GM12878 (cell line): Measurements from ENCODE around the gene UBR3. TPM values are rescaled to one million over a fixed set of nuclear protein-coding genes. Genes with fewer than 3 reads are reported as not detected.

Experiments used
- ATF2 ChIP-seq: IDR thresholded peaks from 2 replicates; pipeline ENCODE4 v1.6.1; 2012; ENCODE audit warnings: low read length, inconsistent platforms
- BCL3 ChIP-seq: IDR thresholded peaks from 2 replicates; pipeline ENCODE4 v1.6.1; 2011; ENCODE audit warnings: borderline replicate concordance, low read depth, mild to moderate bottlenecking, moderate library complexity, low read length; ENCODE audit not compliant: insufficient read depth, poor library complexity, severe bottlenecking
- BMI1 ChIP-seq: fragments of 450-650 bp; IDR thresholded peaks from 2 replicates; pipeline ENCODE4 v1.6.1; 2016; ENCODE audit warnings: mild to moderate bottlenecking, moderate library complexity, borderline replicate concordance
- CBFB ChIP-seq: IDR thresholded peaks from 2 replicates; pipeline ENCODE4 v1.6.1; 2016; ENCODE audit warnings: antibody characterized with exemption, low read depth
- EED ChIP-seq: sonication (generic); IDR thresholded peaks from 2 replicates; pipeline ENCODE4 v1.6.1; 2016; ENCODE audit warnings: antibody characterized with exemption, low read depth
- GABPA ChIP-seq: IDR thresholded peaks from 2 replicates; pipeline ENCODE4 v1.6.1; 2014; ENCODE audit warnings: antibody characterized with exemption, low read depth, mild to moderate bottlenecking, inconsistent platforms
- HDAC6 ChIP-seq: fragments of 200-600 bp; sonication (generic); IDR thresholded peaks from one replicate; pipeline ENCODE4 v1.8.0; 2017; ENCODE audit warnings: antibody characterized with exemption; ENCODE audit not compliant: unreplicated experiment
- KDM1A ChIP-seq: fragments of 200-600 bp; sonication (generic); IDR thresholded peaks from 2 replicates; pipeline ENCODE4 v1.6.1; 2016; ENCODE audit warnings: borderline replicate concordance
- PKNOX1 ChIP-seq: fragments of 450-650 bp; IDR thresholded peaks from 2 replicates; pipeline ENCODE4 v1.6.1; 2016; ENCODE audit warnings: mild to moderate bottlenecking
- PML ChIP-seq: IDR thresholded peaks from 2 replicates; pipeline ENCODE4 v1.6.1; 2012; ENCODE audit warnings: low read length, inconsistent platforms
- SMC3 ChIP-seq: IDR thresholded peaks from 2 replicates; pipeline ENCODE4 v1.6.1; 2011; ENCODE audit warnings: low read length, improper control_type of control experiment, borderline replicate concordance
- WRNIP1 ChIP-seq: IDR thresholded peaks from 2 replicates; pipeline ENCODE4 v1.6.1; 2011; ENCODE audit warnings: low read depth, low read length, improper control_type of control experiment, borderline replicate concordance
- polyA plus RNA-seq, 11 experiments: library from polyadenylated mRNA; depleted of rRNA in 4 of 11; unstranded in 6 of 11; stranded (reverse) in 5 of 11; fragments of >200 nt; fragmentation: Nextera tagmentation in 4 of 11; fragmentation: Illumina TruSeq in 1 of 11; extraction: Ambion mirVana in 4 of 11; extraction: Trizol in 1 of 11; gene quantifications; 1 replicate in 1 of 11; 2 replicates in 10 of 11; pipeline versions ENCODE4 v1.2.1 to v1.2.3, GENCODE V29; 2011 to 2016; ENCODE audit warnings: inconsistent platforms in 2 of 11, missing spikeins in 2 of 11, low read depth in 1 of 11
- total RNA-seq, 4 experiments: library from RNA; depleted of rRNA in 3 of 4; stranded (reverse); fragments of >200 nt in 3 of 4; fragmentation: Illumina TruSeq in 1 of 4; extraction: Trizol in 1 of 4; gene quantifications; 2 replicates each; pipeline versions ENCODE4 v1.2.1 to v1.2.3, GENCODE V29; 2013 to 2021
- TF ChIP-seq, protein P1 (sequence below): IDR thresholded peaks from 2 replicates; pipeline ENCODE4 v1.6.1; 2011; ENCODE audit warnings: borderline replicate concordance, low read depth, mild to moderate bottlenecking, moderate library complexity, mixed read lengths, low read length; ENCODE audit not compliant: insufficient read depth; ENCODE audit errors: extremely low read length

UBR3 gene
- total and polyA plus RNA-seq, 10 of the 15 experiments (the other 5 are each of a cell fraction or from before 2014, with no cell fraction given) = 3.8 to 22.9 (median 11.2) TPM

- TF ChIP-seq BCL3 = no peak
- no peak for TF ChIP-seq PKNOX1
- peak; percentile 28; the same call in 1 of the 2 replicates for TF ChIP-seq SMC3
- TF ChIP-seq WRNIP1 = no peak
- TF ChIP-seq KDM1A = no peak
- no peak for TF ChIP-seq GABPA
- TF ChIP-seq CBFB = no peak
- TF ChIP-seq EED = no peak
- TF ChIP-seq, protein P1, sequence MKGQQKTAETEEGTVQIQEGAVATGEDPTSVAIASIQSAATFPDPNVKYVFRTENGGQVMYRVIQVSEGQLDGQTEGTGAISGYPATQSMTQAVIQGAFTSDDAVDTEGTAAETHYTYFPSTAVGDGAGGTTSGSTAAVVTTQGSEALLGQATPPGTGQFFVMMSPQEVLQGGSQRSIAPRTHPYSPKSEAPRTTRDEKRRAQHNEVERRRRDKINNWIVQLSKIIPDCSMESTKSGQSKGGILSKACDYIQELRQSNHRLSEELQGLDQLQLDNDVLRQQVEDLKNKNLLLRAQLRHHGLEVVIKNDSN = no peak
- no peak for TF ChIP-seq HDAC6
- no peak for TF ChIP-seq PML
- no peak for TF ChIP-seq ATF2
- TF ChIP-seq BMI1 = no peak
Observed at GRCh38 chr2:169877398-169877797, 50.1 kb downstream of the UBR3 start (continued).
